Activated CD4-positive, alpha-beta T cell treated with anti-CD3 and anti-CD28 coated beads, Interleukin-2, amount 10 ng/mL, durations not matched to agents 24 days and 14 days (primary cell): ENCODE measurements around the gene NRG4. TPM values are rescaled to one million over a fixed set of nuclear protein-coding genes. Genes with fewer than 3 reads are reported as not detected.
"Not testable (repeated sequence)": the region's sequence is repeated elsewhere in the genome, so short reads cannot be mapped to it uniquely, and the experiment has no call there.

Source experiments
- DNase-seq: peaks from one replicate; pipeline ENCODE4 v3.0.0; 2022
- H3K27ac Mint-ChIP-seq: one replicate; pipeline ENCODE4 v1.8.0; 2022; ENCODE audit warnings: mild to moderate bottlenecking, mixed read lengths
- H3K27me3 Mint-ChIP-seq: one replicate; pipeline ENCODE4 v1.8.0; 2022; ENCODE audit warnings: mixed read lengths
- H3K36me3 Mint-ChIP-seq: one replicate; pipeline ENCODE4 v1.8.0; 2022; ENCODE audit warnings: low read depth, mild to moderate bottlenecking, mixed read lengths
- H3K4me1 Mint-ChIP-seq: one replicate; pipeline ENCODE4 v1.8.0; 2021; ENCODE audit warnings: mixed read lengths
- H3K4me3 Mint-ChIP-seq: one replicate; pipeline ENCODE4 v1.8.0; 2022; ENCODE audit warnings: mild to moderate bottlenecking, moderate library complexity, mixed read lengths
- H3K9me3 Mint-ChIP-seq: one replicate; pipeline ENCODE4 v1.8.0; 2021; ENCODE audit warnings: mixed read lengths
- intact Hi-C: fragments of 100-400 bp; cut with micrococcal nuclease; formaldehyde crosslinking; loops from one replicate; pipeline ENCODE4 v1.15.1; 2023
- total RNA-seq: library from RNA; stranded (reverse); gene quantifications from 2 replicates; pipeline ENCODE4 v1.2.3, GENCODE V29; 2022

NRG4 gene
- total RNA-seq, 1 donor from 2014 or later, result not detected

- no peak overlapping the region for H3K4me3 Mint-ChIP-seq
- H3K9me3 Mint-ChIP-seq, result no peaks in the 10 kb centered on the region
- no peak overlapping the region for H3K27ac Mint-ChIP-seq
- no peaks in the 10 kb centered on the region for H3K27me3 Mint-ChIP-seq
- H3K36me3 Mint-ChIP-seq, result peaks cover 41% of the 10 kb centered on the region
- peak; percentile 61 for DNase-seq
- intact Hi-C loops, result loop anchor here (10.0 kb wide), 1 partner anchor 124 kb away; no protein-coding TSS in a partner anchor
- H3K4me1 Mint-ChIP-seq, result peaks cover 30% of the 10 kb centered on the region
Observed at GRCh38 chr15:75928680-75929608, 83.3 kb downstream of the NRG4 start.

GRCh38 chr15:75927601-75928000 is 84.6 kb downstream of the NRG4 start:
- DNase-seq, result no peak
- Mint-ChIP-seq H3K36me3 (peaks cover 35% of the 10 kb centered on the region), H3K9me3 (no peaks in the 10 kb centered on the region), H3K27me3 (no peaks in the 10 kb centered on the region), H3K4me1 (peaks cover 35% of the 10 kb centered on the region), H3K4me3 (no peak overlapping the region), H3K27ac (no peak overlapping the region)
- intact Hi-C loops, result loop anchor here (10.0 kb wide), 1 partner anchor 123 kb away; no protein-coding TSS in a partner anchor

DNA sequence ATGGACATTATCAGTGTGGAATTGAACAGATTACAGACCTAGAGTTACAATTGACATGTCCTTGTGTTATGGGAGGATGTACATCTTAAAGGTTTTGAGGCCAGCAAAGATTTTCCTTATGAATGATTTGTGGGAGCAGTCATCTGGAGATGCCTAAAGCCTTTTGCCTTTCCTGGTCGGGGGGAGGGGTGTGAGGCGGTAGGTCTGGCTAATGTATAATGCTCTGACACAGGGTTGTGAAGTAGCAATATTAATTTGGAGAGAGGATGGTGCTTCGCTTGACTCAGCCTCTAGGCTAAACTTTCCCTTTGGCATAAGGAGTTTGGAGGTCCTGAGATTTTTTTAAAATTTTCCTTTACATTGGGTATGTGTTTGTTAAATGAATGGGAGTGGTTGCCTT is 85.3 kb downstream of the NRG4 start:
- H3K9me3 Mint-ChIP-seq, result no peaks in the 10 kb centered on the region
- peaks cover 37% of the 10 kb centered on the region for H3K36me3 Mint-ChIP-seq
- no peak for DNase-seq
- H3K27ac Mint-ChIP-seq, result no peak overlapping the region
- intact Hi-C loops, result loop anchor here (10.0 kb wide), 1 partner anchor 122 kb away; no protein-coding TSS in a partner anchor
- H3K4me3 Mint-ChIP-seq, result no peak overlapping the region
- H3K27me3 Mint-ChIP-seq, result no peaks in the 10 kb centered on the region
- H3K4me1 Mint-ChIP-seq, result peaks cover 40% of the 10 kb centered on the region

- Mint-ChIP-seq H3K36me3 (peaks cover 28% of the 10 kb centered on the region), H3K4me1 (peaks cover 36% of the 10 kb centered on the region), H3K27ac (no peak overlapping the region), H3K4me3 (no peak overlapping the region), H3K27me3 (no peaks in the 10 kb centered on the region), H3K9me3 (no peaks in the 10 kb centered on the region)
- intact Hi-C loops, result loop anchor here (10.0 kb wide), 1 partner anchor 121 kb away; no protein-coding TSS in a partner anchor
- DNase-seq, result no peak
Observed at GRCh38 chr15:75925440-75925839, 86.8 kb downstream of the NRG4 start.

- no peaks in the 10 kb centered on the region for H3K27me3 Mint-ChIP-seq
- intact Hi-C loops, result loop anchor here (10.0 kb wide), 1 partner anchor 120 kb away; no protein-coding TSS in a partner anchor
- no peak for DNase-seq
- peaks cover 32% of the 10 kb centered on the region for H3K4me1 Mint-ChIP-seq
- H3K36me3 Mint-ChIP-seq, result peaks cover 26% of the 10 kb centered on the region
- H3K9me3 Mint-ChIP-seq, result no peaks in the 10 kb centered on the region
- H3K27ac Mint-ChIP-seq, result no peak overlapping the region
- H3K4me3 Mint-ChIP-seq, result no peak overlapping the region
Observed at GRCh38 chr15:75924576-75924975, 87.6 kb downstream of the NRG4 start.

- no peak for DNase-seq
- peaks cover 32% of the 10 kb centered on the region for H3K4me1 Mint-ChIP-seq
- peak overlapping the region; percentile 3 for H3K27ac Mint-ChIP-seq
- H3K27me3 Mint-ChIP-seq, result no peaks in the 10 kb centered on the region
- H3K9me3 Mint-ChIP-seq, result no peaks in the 10 kb centered on the region
- H3K36me3 Mint-ChIP-seq, result peaks cover 26% of the 10 kb centered on the region
- intact Hi-C loops, result loop anchor here (10.0 kb wide), 1 partner anchor 119 kb away; no protein-coding TSS in a partner anchor
- H3K4me3 Mint-ChIP-seq, result no peak overlapping the region
Observed at GRCh38 chr15:75923756-75924155, 88.5 kb downstream of the NRG4 start.

GRCh38 chr15:75921732-75922703 is 90.2 kb downstream of the NRG4 start:
- Mint-ChIP-seq H3K36me3 (peaks cover 34% of the 10 kb centered on the region), H3K4me3 (no peak overlapping the region), H3K9me3 (no peaks in the 10 kb centered on the region), H3K27me3 (no peaks in the 10 kb centered on the region), H3K27ac (no peak overlapping the region), H3K4me1 (peaks cover 24% of the 10 kb centered on the region)
- intact Hi-C loops, result loop anchor here (10.0 kb wide), 1 partner anchor 117 kb away; no protein-coding TSS in a partner anchor
- peak; percentile 73 for DNase-seq

GRCh38 chr15:75920079-75920478 is 92.1 kb downstream of the NRG4 start:
- no peak overlapping the region for H3K4me3 Mint-ChIP-seq
- H3K27me3 Mint-ChIP-seq, result no peaks in the 10 kb centered on the region
- DNase-seq, result no peak
- H3K27ac Mint-ChIP-seq, result no peak overlapping the region
- peaks cover 18% of the 10 kb centered on the region for H3K4me1 Mint-ChIP-seq
- H3K36me3 Mint-ChIP-seq, result peaks cover 29% of the 10 kb centered on the region
- H3K9me3 Mint-ChIP-seq, result no peaks in the 10 kb centered on the region
- intact Hi-C loops, result loop anchor here (10.0 kb wide), 1 partner anchor 115 kb away; no protein-coding TSS in a partner anchor

- H3K4me3 Mint-ChIP-seq, result no peak overlapping the region
- intact Hi-C loops, result no loop called here
- no peak for DNase-seq
- no peaks in the 10 kb centered on the region for H3K9me3 Mint-ChIP-seq
- H3K36me3 Mint-ChIP-seq, result peaks cover 37% of the 10 kb centered on the region
- H3K4me1 Mint-ChIP-seq, result peaks cover 14% of the 10 kb centered on the region
- no peaks in the 10 kb centered on the region for H3K27me3 Mint-ChIP-seq
- H3K27ac Mint-ChIP-seq, result no peak overlapping the region
Observed at GRCh38 chr15:75918135-75918534, 94.1 kb downstream of the NRG4 start.

DNA sequence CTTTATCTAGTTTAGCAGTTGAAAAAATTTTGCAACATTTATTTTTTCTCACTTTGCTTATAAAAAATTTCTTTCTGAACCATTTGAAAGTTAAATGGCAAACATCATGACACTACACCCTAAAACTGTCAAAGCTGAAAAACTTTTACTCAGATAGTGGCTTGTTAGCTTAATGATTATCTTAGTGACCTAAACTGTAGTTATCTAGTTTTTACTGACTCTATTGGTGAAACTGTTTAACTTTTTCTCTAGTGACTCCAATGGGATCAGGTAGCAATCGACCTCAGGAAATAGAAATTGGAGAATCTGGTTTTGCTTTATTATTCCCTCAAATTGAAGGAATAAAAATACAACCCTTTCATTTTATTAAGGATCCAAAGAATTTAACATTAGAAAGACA is 95.2 kb downstream of the NRG4 start:
- Mint-ChIP-seq H3K9me3 (peaks cover 6% of the 10 kb centered on the region), H3K4me1 (peaks cover 11% of the 10 kb centered on the region), H3K4me3 (no peak overlapping the region), H3K27me3 (no peaks in the 10 kb centered on the region), H3K36me3 (peaks cover 44% of the 10 kb centered on the region), H3K27ac (no peak overlapping the region)
- intact Hi-C loops, result no loop called here
- DNase-seq, result no peak

GRCh38 chr15:75910355-75910754 is 101.9 kb downstream of the NRG4 start:
- H3K4me3 Mint-ChIP-seq, intact Hi-C loops, H3K27ac Mint-ChIP-seq, DNase-seq, H3K27me3 Mint-ChIP-seq: not testable (repeated sequence)
- Mint-ChIP-seq H3K9me3 (peaks cover 14% of the 10 kb centered on the region), H3K36me3 (peaks cover 71% of the 10 kb centered on the region), H3K4me1 (peaks cover 40% of the 10 kb centered on the region)

DNA sequence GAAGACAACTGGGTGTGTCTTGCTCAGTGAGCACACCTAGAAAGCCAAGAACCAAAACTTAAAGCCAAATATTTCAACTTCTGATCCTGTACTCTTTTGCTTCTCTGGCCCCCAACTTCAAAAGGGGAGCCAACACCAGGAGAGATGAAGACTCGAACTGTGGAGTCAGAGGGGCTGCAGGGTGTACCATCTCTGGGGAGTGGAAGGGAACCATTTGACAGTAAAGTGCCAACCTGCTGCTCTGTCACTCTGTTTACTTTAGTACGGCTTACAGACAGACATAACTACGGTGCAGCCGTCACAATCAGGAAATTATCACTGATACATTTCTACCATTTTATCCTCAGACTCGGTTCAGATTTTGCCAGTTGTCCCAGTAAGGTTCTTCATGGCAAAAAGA is 107.0 kb downstream of the NRG4 start:
- Mint-ChIP-seq H3K4me1 (peaks cover 53% of the 10 kb centered on the region), H3K36me3 (peaks cover 45% of the 10 kb centered on the region), H3K4me3 (peak overlapping the region; percentile 98), H3K27me3 (no peaks in the 10 kb centered on the region), H3K27ac (peak overlapping the region; percentile 58), H3K9me3 (no peaks in the 10 kb centered on the region)
- intact Hi-C loops, result no loop called here
- DNase-seq, result no peak
